ENCODE results near the gene SLC32A1. TPM values are rescaled to one million over a fixed set of nuclear protein-coding genes. Genes with fewer than 3 reads are reported as not detected.

SLC32A1 gene
- total and polyA plus RNA-seq, 2 of the 13 experiments (the other 11 are each of a cell fraction or from before 2014, with no cell fraction given), result not detected

GRCh38 chr20:38730989-38731737 lies 6.9 kb downstream of the SLC32A1 start (continued):
- TF ChIP-seq POLR2AphosphoS5 (IDR thresholded peaks at IDR 0.05; ENCODE audit: low read depth, low read length), result no peak
- TF ChIP-seq HNRNPL (IDR thresholded peaks at IDR 0.05; ENCODE audit: low read depth, low read length), result no peak
- no peak for TF ChIP-seq ZNF570 (CRISPR knock-in tag; IDR thresholded peaks at IDR 0.05; ENCODE audit: borderline replicate concordance)
- no peak for TF ChIP-seq ZNF670 (CRISPR knock-in tag; IDR thresholded peaks at IDR 0.05; ENCODE audit: borderline replicate concordance)
- no peak for TF ChIP-seq ZFP37 (CRISPR knock-in tag; IDR thresholded peaks at IDR 0.05; ENCODE audit: borderline replicate concordance)
- peak; percentile 44; the same call in 1 of the 2 replicates for TF ChIP-seq ZNF546 (CRISPR knock-in tag; conservative IDR thresholded peaks at IDR 0.05)
- no peak for TF ChIP-seq GATA4 (IDR thresholded peaks at IDR 0.05; ENCODE audit: borderline replicate concordance, low read depth)
- TF ChIP-seq ZSCAN20 (CRISPR knock-in tag; IDR thresholded peaks at IDR 0.05; ENCODE audit: borderline replicate concordance), result no peak
- no peak for TF ChIP-seq ZNF609 (CRISPR knock-in tag; IDR thresholded peaks at IDR 0.05; ENCODE audit: borderline replicate concordance)
- TF ChIP-seq SP5 (CRISPR knock-in tag; IDR thresholded peaks at IDR 0.05; ENCODE audit: borderline replicate concordance, low read depth), result no peak
- no peak for TF ChIP-seq KLF6 (CRISPR knock-in tag; IDR thresholded peaks at IDR 0.05)
- TF ChIP-seq HNRNPK (IDR thresholded peaks at IDR 0.05; ENCODE audit: low read depth, low read length, poor library complexity, severe bottlenecking), result no peak
- no peak for TF ChIP-seq CHD4 (IDR thresholded peaks at IDR 0.05; ENCODE audit: borderline replicate concordance, low read length)
- TF ChIP-seq ZNF18 (CRISPR knock-in tag; IDR thresholded peaks at IDR 0.05; ENCODE audit: insufficient replicate concordance), result no peak
- TF ChIP-seq NKX3-1 (CRISPR knock-in tag; IDR thresholded peaks at IDR 0.05), result no peak
